Mammary epithelial cell (primary cell): ENCODE measurements around the gene TSPO2.

Experiments
- CTCF ChIP-seq, 2 donors: IDR thresholded peaks in 1 of 2; conservative IDR thresholded peaks in 1 of 2; 2 replicates each; pipeline ENCODE4 v1.5.1; 2011 to 2012; ENCODE audit warnings: inconsistent platforms in 2 of 2, low read length in 2 of 2, mild to moderate bottlenecking in 2 of 2, control low read depth in 1 of 2, low read depth in 1 of 2; ENCODE audit not compliant: insufficient read depth in 1 of 2; ENCODE audit errors: extremely low read depth in 1 of 2
- EZH2 ChIP-seq: IDR thresholded peaks from 2 replicates; pipeline ENCODE4 v1.6.1; 2012; ENCODE audit warnings: low read length, inconsistent platforms, borderline replicate concordance

DNA sequence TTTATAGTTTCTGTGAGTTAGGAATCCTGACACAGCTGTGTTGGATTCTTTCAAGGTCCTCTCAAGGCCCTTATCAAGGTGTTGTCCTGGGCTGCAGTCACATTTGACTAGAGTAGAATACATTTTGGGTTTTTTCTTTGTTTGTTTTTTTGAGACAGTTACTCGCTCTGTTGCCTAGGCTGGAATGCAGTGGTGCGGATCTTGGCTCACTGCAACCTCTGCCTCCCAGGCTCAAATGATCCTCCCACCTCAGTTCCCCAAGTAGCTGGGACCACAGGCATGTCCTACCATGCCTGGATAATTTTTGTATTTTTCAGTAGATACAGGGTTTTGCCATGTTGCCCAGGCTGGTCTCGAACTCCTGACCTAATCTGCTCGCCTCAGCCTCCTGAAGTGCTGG lies 46.2 kb downstream of the TSPO2 start:
- TF ChIP-seq CTCF (conservative IDR thresholded peaks at IDR 0.05 in 1 of 2, IDR thresholded peaks at IDR 0.05 in 1 of 2; ENCODE audit: extremely low read depth in 1 of 2, insufficient read depth in 1 of 2, low read depth in 1 of 2, low read length in 2 of 2) (no peak), EZH2 (no peak)
